Central memory CD8-positive, alpha-beta T cell (primary cell): Measurements from ENCODE around the gene KRTAP4-2.
"Not testable (repeated sequence)": the region's sequence is repeated elsewhere in the genome, so short reads cannot be mapped to it uniquely, and the experiment has no call there.

ENCODE experiments used
- ATAC-seq: fragments of 150-1000 bp; cut with Tn5 transposase; replicated peaks from 2 replicates; pipeline ENCODE4 v1.10.0; 2022; ENCODE audit warnings: mild to moderate bottlenecking, moderate FRiP score, moderate number of reproducible peaks; ENCODE audit not compliant: poor library complexity, severe bottlenecking; ENCODE audit errors: extremely low read depth
- DNase-seq, 2 donors: peaks; one replicate each; pipeline ENCODE4 v3.0.0; 2021; ENCODE audit warnings: low spot score in 2 of 2
- H3K27ac Mint-ChIP-seq: one replicate; pipeline ENCODE4 v1.8.0; 2022; ENCODE audit warnings: low read depth, mild to moderate bottlenecking, moderate library complexity, mixed read lengths
- H3K27me3 Mint-ChIP-seq: one replicate; pipeline ENCODE4 v1.8.0; 2022; ENCODE audit warnings: mixed read lengths
- H3K36me3 Mint-ChIP-seq: one replicate; pipeline ENCODE4 v1.8.0; 2022; ENCODE audit warnings: mild to moderate bottlenecking, moderate library complexity, mixed read lengths; ENCODE audit not compliant: insufficient read depth
- H3K4me1 Mint-ChIP-seq: one replicate; pipeline ENCODE4 v1.8.0; 2022; ENCODE audit warnings: mixed read lengths
- H3K4me3 Mint-ChIP-seq: one replicate; pipeline ENCODE4 v1.8.0; 2022; ENCODE audit warnings: mild to moderate bottlenecking, moderate library complexity, mixed read lengths
- H3K9me3 Mint-ChIP-seq: one replicate; pipeline ENCODE4 v1.8.0; 2022; ENCODE audit warnings: mixed read lengths

Gene KRTAP4-2

GRCh38 chr17:41185001-41185400 is 7.0 kb upstream of the KRTAP4-2 start:
- Mint-ChIP-seq H3K27me3 (peaks cover 40% of the 10 kb centered on the region), H3K36me3 (no peaks in the 10 kb centered on the region), H3K4me1 (no peaks in the 10 kb centered on the region), H3K4me3 (no peak overlapping the region), H3K27ac (no peak overlapping the region), H3K9me3 (no peaks in the 10 kb centered on the region)
- ATAC-seq (no peak), DNase-seq (no peak)

- DNase-seq (no peak), ATAC-seq (no peak)
- Mint-ChIP-seq H3K4me1 (no peaks in the 10 kb centered on the region), H3K27ac (no peak within 1 kb of the TSS), H3K9me3 (no peaks in the 10 kb centered on the region), H3K4me3 (no peak within 1 kb of the TSS), H3K36me3 (no peaks in the 10 kb centered on the region), H3K27me3 (peaks cover 35% of the 10 kb centered on the region)
These were observed 6.5 kb upstream of the KRTAP4-2 start, which contains the start of gene KRTAP4-1 for GRCh38 chr17:41184480-41184961. TSS of gene KRTAP4-1 (minus strand) at chr17:41184911. CDS start at chr17:41184854, 57 bp downstream.

- Mint-ChIP-seq H3K9me3 (no peaks in the 10 kb centered on the region), H3K27ac (no peak overlapping the region), H3K4me1 (no peaks in the 10 kb centered on the region), H3K36me3 (no peaks in the 10 kb centered on the region), H3K27me3 (peaks cover 11% of the 10 kb centered on the region), H3K4me3 (no peak overlapping the region)
- DNase-seq (no peak), ATAC-seq (no peak)
These were observed 1.0 kb upstream of the KRTAP4-2 start for GRCh38 chr17:41178843-41179616.

GRCh38 chr17:41178341-41178740 is 320 bp upstream of the KRTAP4-2 start:
- no peaks in the 10 kb centered on the region for H3K36me3 Mint-ChIP-seq
- no peak for ATAC-seq
- peaks cover 3% of the 10 kb centered on the region for H3K4me1 Mint-ChIP-seq
- DNase-seq: no peak
- no peaks in the 10 kb centered on the region for H3K9me3 Mint-ChIP-seq
- H3K27ac Mint-ChIP-seq: no peak overlapping the region
- no peak overlapping the region for H3K4me3 Mint-ChIP-seq
- H3K27me3 Mint-ChIP-seq: peaks cover 9% of the 10 kb centered on the region

GRCh38 chr17:41176744-41177387 is 1.2 kb downstream of the KRTAP4-2 start:
- Mint-ChIP-seq H3K36me3 (peaks cover under 1% of the 10 kb centered on the region), H3K4me1 (peaks cover 5% of the 10 kb centered on the region)
- no peak for ATAC-seq

GRCh38 chr17:41171886-41172285 is 6.1 kb downstream of the KRTAP4-2 start:
- Mint-ChIP-seq H3K4me1 (peaks cover 5% of the 10 kb centered on the region), H3K9me3 (no peaks in the 10 kb centered on the region)

More at GRCh38 chr17:41176744-41177387, 1.2 kb downstream of the KRTAP4-2 start:
- no peak for DNase-seq
- H3K9me3 Mint-ChIP-seq: no peaks in the 10 kb centered on the region
- H3K4me3 Mint-ChIP-seq: no peak overlapping the region
- peaks cover 20% of the 10 kb centered on the region for H3K27me3 Mint-ChIP-seq
- no peak overlapping the region for H3K27ac Mint-ChIP-seq

GRCh38 chr17:41168121-41168520 is 9.9 kb downstream of the KRTAP4-2 start, which contains the start of gene KRTAP4-3:
TSS of gene KRTAP4-3 (minus strand) at chr17:41168221. CDS start at chr17:41168172, 49 bp downstream.
- H3K4me1 Mint-ChIP-seq: no peaks in the 10 kb centered on the region
- H3K27ac Mint-ChIP-seq: no peak within 1 kb of the TSS
- no peak within 1 kb of the TSS for H3K4me3 Mint-ChIP-seq
- ATAC-seq (no peak), DNase-seq (no peak)
- no peaks in the 10 kb centered on the region for H3K9me3 Mint-ChIP-seq
- H3K27me3 Mint-ChIP-seq: peaks cover 18% of the 10 kb centered on the region
- peaks cover 2% of the 10 kb centered on the region for H3K36me3 Mint-ChIP-seq

More at GRCh38 chr17:41171886-41172285, 6.1 kb downstream of the KRTAP4-2 start:
- no peak overlapping the region for H3K27ac Mint-ChIP-seq
- ATAC-seq (no peak), DNase-seq (no peak)
- H3K27me3 Mint-ChIP-seq: peaks cover 21% of the 10 kb centered on the region
- H3K4me3 Mint-ChIP-seq: no peak overlapping the region
- peaks cover 2% of the 10 kb centered on the region for H3K36me3 Mint-ChIP-seq

GRCh38 chr17:41167561-41167960 is 10.5 kb downstream of the KRTAP4-2 start:
- ATAC-seq (no peak), DNase-seq (no peak)
- H3K4me1 Mint-ChIP-seq: no peaks in the 10 kb centered on the region
- H3K27me3 Mint-ChIP-seq: peaks cover 17% of the 10 kb centered on the region
- no peak overlapping the region for H3K27ac Mint-ChIP-seq
- H3K36me3 Mint-ChIP-seq: peaks cover 2% of the 10 kb centered on the region
- H3K4me3 Mint-ChIP-seq: no peak overlapping the region
- no peaks in the 10 kb centered on the region for H3K9me3 Mint-ChIP-seq

- DNase-seq: no peak
- Mint-ChIP-seq H3K36me3 (no peaks in the 10 kb centered on the region), H3K27ac (no peak overlapping the region), H3K4me3 (no peak overlapping the region), H3K9me3 (no peaks in the 10 kb centered on the region), H3K27me3 (peaks cover 22% of the 10 kb centered on the region), H3K4me1 (no peaks in the 10 kb centered on the region)
- ATAC-seq: no peak
These were observed 14.2 kb downstream of the KRTAP4-2 start for GRCh38 chr17:41163828-41164227.

- Mint-ChIP-seq H3K4me1 (no peaks in the 10 kb centered on the region), H3K9me3 (no peaks in the 10 kb centered on the region), H3K27me3 (peaks cover 49% of the 10 kb centered on the region), H3K4me3 (no peak within 1 kb of the TSS), H3K36me3 (no peaks in the 10 kb centered on the region), H3K27ac (no peak within 1 kb of the TSS)
- no peak for ATAC-seq
- DNase-seq: no peak
These were observed 17.4 kb downstream of the KRTAP4-2 start, which contains the start of gene KRTAP4-4 for GRCh38 chr17:41160648-41161047. TSS of gene KRTAP4-4 (minus strand) at chr17:41160748. CDS start at chr17:41160691, 57 bp downstream.

- H3K4me3 Mint-ChIP-seq, H3K4me1 Mint-ChIP-seq, ATAC-seq, DNase-seq, H3K36me3 Mint-ChIP-seq, H3K27ac Mint-ChIP-seq, H3K9me3 Mint-ChIP-seq: not testable (repeated sequence)
- H3K27me3 Mint-ChIP-seq: peaks cover 54% of the 10 kb centered on the region
These were observed 17.8 kb downstream of the KRTAP4-2 start for GRCh38 chr17:41160190-41160589.

- Mint-ChIP-seq H3K4me1 (no peaks in the 10 kb centered on the region), H3K27ac (no peak overlapping the region), H3K9me3 (no peaks in the 10 kb centered on the region), H3K27me3 (peaks cover 58% of the 10 kb centered on the region), H3K36me3 (no peaks in the 10 kb centered on the region), H3K4me3 (no peak overlapping the region)
- DNase-seq: no peak
- no peak for ATAC-seq
These were observed 24.2 kb downstream of the KRTAP4-2 start for GRCh38 chr17:41153856-41154255.

- Mint-ChIP-seq H3K4me3 (no peak overlapping the region), H3K27me3 (peaks cover 42% of the 10 kb centered on the region), H3K36me3 (no peaks in the 10 kb centered on the region), H3K27ac (no peak overlapping the region), H3K9me3 (no peaks in the 10 kb centered on the region), H3K4me1 (no peaks in the 10 kb centered on the region)
- no peak for DNase-seq
- no peak for ATAC-seq
These were observed 26.5 kb downstream of the KRTAP4-2 start for GRCh38 chr17:41151525-41151924.
